ENCODE data around the gene VARS2. TPM values are rescaled to one million over a fixed set of nuclear protein-coding genes. Genes with fewer than 3 reads are reported as not detected.
"Not testable (repeated sequence)": the region's sequence is repeated elsewhere in the genome, so short reads cannot be mapped to it uniquely, and the experiment has no call there.

Gene VARS2
- total RNA-seq, 2 experiments from 2014 or later = 80.1 to 88.6 TPM

GRCh38 chr6:30893001-30893591, 20.9 kb upstream of the VARS2 start:
- ChIA-PET POLR2A (no interaction called here), CTCF (interaction anchor here (0.8 kb wide), 1 partner anchor 1963 kb away, joined by 3 read pairs; no protein-coding TSS in a partner anchor)

- CTCF ChIA-PET = no interaction called here
- POLR2A ChIA-PET = no interaction called here
Observed at GRCh38 chr6:30893666-30894065, 20.4 kb upstream of the VARS2 start.

- ChIA-PET CTCF (no interaction called here), POLR2A (no interaction called here)
Observed at GRCh38 chr6:30894381-30894780, 19.7 kb upstream of the VARS2 start.

GRCh38 chr6:30894935-30895334, 19.1 kb upstream of the VARS2 start:
- CTCF ChIA-PET = no interaction called here
- POLR2A ChIA-PET = no interaction called here

GRCh38 chr6:30895343-30895742, 18.7 kb upstream of the VARS2 start:
- ChIA-PET POLR2A (no interaction called here), CTCF (interaction anchor here (0.9 to 1.3 kb wide), 2 partner anchors 14 to 18 kb away, joined by 3 read pairs; partner anchors contain the start of gene VARS2)

GRCh38 chr6:30896541-30896940, 17.5 kb upstream of the VARS2 start:
- ChIA-PET POLR2A (no interaction called here), CTCF (interaction anchor here (1.0 to 1.3 kb wide), 3 partner anchors 10 to 62 kb away, joined by 3 read pairs; partner anchors contain the start of gene VARS2)

GRCh38 chr6:30897882-30898281, 16.2 kb upstream of the VARS2 start:
- ChIA-PET POLR2A (no interaction called here), CTCF (no interaction called here)

GRCh38 chr6:30898750-30899360, 15.2 kb upstream of the VARS2 start:
- POLR2A ChIA-PET = no interaction called here

GRCh38 chr6:30900863-30901417, 13.1 kb upstream of the VARS2 start:
- CTCF ChIA-PET = interaction anchor here (0.9 to 1.2 kb wide), 2 partner anchors 14 to 18 kb away, joined by 3 read pairs; no protein-coding TSS in a partner anchor

More at GRCh38 chr6:30898750-30899360, 15.2 kb upstream of the VARS2 start:
- CTCF ChIA-PET = interaction anchor here (1.3 kb wide), 1 partner anchor 16 kb away, joined by 4 read pairs; no protein-coding TSS in a partner anchor

GRCh38 chr6:30901436-30901835, 12.6 kb upstream of the VARS2 start:
- ChIA-PET CTCF (interaction anchor here (0.9 to 1.1 kb wide), 2 partner anchors 18 to 170 kb away, joined by 3 to 5 read pairs; no protein-coding TSS in a partner anchor), POLR2A (no interaction called here)

More at GRCh38 chr6:30900863-30901417, 13.1 kb upstream of the VARS2 start:
- POLR2A ChIA-PET = no interaction called here

- POLR2A ChIA-PET = not testable (repeated sequence)
Observed at GRCh38 chr6:30902196-30902595, 11.8 kb upstream of the VARS2 start.

GRCh38 chr6:30902709-30903108, 11.3 kb upstream of the VARS2 start:
- ChIA-PET CTCF (no interaction called here), POLR2A (no interaction called here)

More at GRCh38 chr6:30902196-30902595, 11.8 kb upstream of the VARS2 start:
- CTCF ChIA-PET = interaction anchor here (1.1 kb wide), 1 partner anchor 171 kb away, joined by 5 read pairs; no protein-coding TSS in a partner anchor

GRCh38 chr6:30903236-30903635, 10.8 kb upstream of the VARS2 start:
- POLR2A ChIA-PET = interaction anchor here (0.7 kb wide), 1 partner anchor 19 kb away, joined by 9 read pairs; the partner anchor contains the start of gene DDR1
- CTCF ChIA-PET = no interaction called here

- ChIA-PET POLR2A (interaction anchor here (0.6 kb wide), 2 partner anchors 175 to 431 kb away, joined by 3 to 5 read pairs; no protein-coding TSS in a partner anchor), CTCF (interaction anchor here (0.6 to 2.1 kb wide), 6 partner anchors 77 to 180 kb away, joined by 3 to 6 read pairs (median 4); no protein-coding TSS in a partner anchor)
Observed at GRCh38 chr6:30907290-30907757, 6.7 kb upstream of the VARS2 start.

GRCh38 chr6:30907758-30908591, 6.1 kb upstream of the VARS2 start, which contains the start of gene GTF2H4:
Gene GTF2H4 (plus strand): TSS chr6:30908207.
- POLR2A ChIA-PET = interaction anchor here (0.7 kb wide), 1 partner anchor 8 kb away, joined by 3 read pairs; no protein-coding TSS in a partner anchor
- CTCF ChIA-PET = interaction anchor here (0.6 to 2.2 kb wide), 5 partner anchors 29 to 179 kb away, joined by 3 to 5 read pairs (median 3); no protein-coding TSS in a partner anchor

- POLR2A ChIA-PET = no interaction called here
Observed at GRCh38 chr6:30908700-30909099, 5.3 kb upstream of the VARS2 start.

GRCh38 chr6:30910473-30910872, 3.6 kb upstream of the VARS2 start:
- POLR2A ChIA-PET = not testable (repeated sequence)
- CTCF ChIA-PET = interaction anchor here (0.8 to 1.3 kb wide), 3 partner anchors 82 to 180 kb away, joined by 3 to 4 read pairs (median 3); no protein-coding TSS in a partner anchor

More at GRCh38 chr6:30908700-30909099, 5.3 kb upstream of the VARS2 start:
- CTCF ChIA-PET = interaction anchor here (2.2 kb wide), 1 partner anchor 30 kb away, joined by 5 read pairs; no protein-coding TSS in a partner anchor

GRCh38 chr6:30912746-30913520, 1.1 kb upstream of the VARS2 start:
- POLR2A ChIA-PET = no interaction called here
- CTCF ChIA-PET = interaction anchor here (0.5 to 5.4 kb wide), 10 partner anchors 17 to 279 kb away, joined by 3 to 38 read pairs (median 4); no protein-coding TSS in a partner anchor

Measured in activated CD8-positive, alpha-beta memory T cell treated with anti-CD3 and anti-CD28 coated beads for 36 hours (primary cell).